Stimulated activated CD4-positive, alpha-beta T cell treated with anti-CD3 and anti-CD28 coated beads, Interleukin-4, amount 100 ng/mL, for 4 hours (primary cell): ENCODE measurements around the gene GUCA2A.
"Not testable (repeated sequence)": the region's sequence is repeated elsewhere in the genome, so short reads cannot be mapped to it uniquely, and the experiment has no call there.

Source experiments
- DNase-seq, 2 experiments: peaks; one replicate each; pipeline ENCODE4 v3.0.0-alpha.2; 2020

The GUCA2A gene, protein sequence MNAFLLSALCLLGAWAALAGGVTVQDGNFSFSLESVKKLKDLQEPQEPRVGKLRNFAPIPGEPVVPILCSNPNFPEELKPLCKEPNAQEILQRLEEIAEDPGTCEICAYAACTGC

DNA sequence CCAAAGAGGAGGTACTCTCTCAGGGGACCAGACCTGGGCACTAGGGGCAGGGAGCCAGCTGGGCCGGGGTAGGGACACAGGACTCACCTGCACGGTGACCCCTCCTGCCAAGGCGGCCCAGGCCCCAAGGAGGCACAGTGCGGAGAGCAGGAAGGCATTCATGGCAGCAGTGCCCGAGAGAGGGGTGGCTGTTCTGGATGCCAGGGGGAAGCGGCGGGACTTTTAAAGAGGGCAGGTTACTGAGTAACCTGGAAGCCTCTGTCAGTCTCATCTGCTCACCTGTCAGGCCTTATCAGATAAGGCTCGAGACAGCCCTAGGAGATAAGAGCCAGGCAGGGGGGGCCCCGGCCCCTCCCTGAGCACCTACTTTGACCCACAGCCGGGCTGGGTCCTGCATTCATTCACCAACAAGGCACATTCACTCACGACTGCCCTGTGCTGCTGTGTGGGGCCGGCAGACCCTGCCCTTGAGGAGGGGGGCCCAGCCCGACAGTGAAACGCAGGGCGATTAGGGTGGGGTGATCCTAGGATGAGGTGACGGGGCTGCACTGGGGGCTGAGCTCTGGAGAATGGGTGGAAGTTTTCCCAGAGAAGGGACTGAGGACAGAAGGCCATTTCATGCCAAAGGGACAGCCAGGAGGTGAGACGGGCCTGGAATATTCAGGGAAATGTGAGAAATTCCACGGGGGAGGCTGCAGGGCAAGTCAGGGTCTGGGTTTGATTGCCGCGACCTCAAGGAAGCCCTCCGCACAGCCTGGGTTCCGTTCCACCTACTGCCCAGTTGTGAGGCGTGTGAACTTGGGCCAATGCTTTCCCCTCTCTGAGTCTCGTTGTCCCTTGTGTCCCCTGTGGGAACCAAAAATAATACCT is at the start of gene GUCA2A:
Gene GUCA2A, minus strand, starts transcription at position 195 of the 870 bp plus-strand sequence. Its CDS starts 33 bp downstream, at position 162.
- no peak for DNase-seq

DNA sequence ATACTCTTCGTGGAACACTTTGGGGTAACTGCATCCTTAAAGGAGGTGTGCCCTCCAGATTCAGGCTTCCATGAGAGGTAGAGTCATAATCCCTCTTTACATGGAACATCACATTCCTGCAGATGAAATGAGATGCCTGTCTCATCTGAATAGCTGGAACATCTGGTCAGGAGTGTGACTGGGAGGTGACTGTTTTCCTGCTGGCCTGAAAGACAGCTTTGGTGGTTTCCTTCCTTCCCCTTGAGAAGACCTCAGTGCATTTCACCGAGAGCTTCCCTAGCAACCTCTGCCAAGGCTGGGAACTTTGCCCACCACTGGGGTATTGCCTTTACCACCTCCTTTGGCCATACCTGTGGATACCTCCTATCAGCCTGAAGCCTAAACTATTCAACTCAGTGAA is 46.7 kb upstream of the GUCA2A start:
- no peak for DNase-seq

DNA sequence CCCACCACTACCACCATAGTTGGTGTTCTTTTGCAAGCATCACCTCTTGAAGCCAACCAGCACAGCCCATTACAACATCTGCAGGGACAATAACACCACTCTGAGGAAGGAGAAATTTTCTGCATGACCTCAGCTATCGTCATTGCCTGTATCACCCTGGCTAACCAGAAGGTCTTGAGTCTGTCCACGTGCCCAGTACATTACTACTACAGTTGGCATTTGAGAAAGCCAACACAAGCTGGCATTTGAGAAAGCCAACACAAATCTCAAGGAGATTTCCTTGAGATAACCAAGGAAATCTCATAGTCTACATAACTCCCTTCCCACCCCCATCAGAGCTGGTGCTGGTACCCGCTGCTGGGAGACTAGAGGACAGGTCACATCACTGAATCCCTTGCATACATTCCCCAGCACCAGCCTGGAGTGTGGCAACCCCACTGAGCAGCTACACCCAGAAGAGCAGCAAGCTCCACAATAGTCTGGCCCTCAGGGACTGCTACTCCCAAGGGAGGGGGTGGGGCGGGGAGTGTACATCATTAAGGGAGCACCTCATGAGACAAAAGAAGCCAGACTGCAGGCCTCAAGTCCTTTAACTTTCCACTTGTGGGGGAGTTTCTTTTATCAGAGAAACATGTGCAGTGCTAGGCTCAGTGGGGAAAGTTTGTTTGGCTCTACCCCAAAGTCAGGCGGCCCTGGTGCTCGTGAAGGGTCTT is 46.0 kb upstream of the GUCA2A start:
- no peak for DNase-seq

DNA sequence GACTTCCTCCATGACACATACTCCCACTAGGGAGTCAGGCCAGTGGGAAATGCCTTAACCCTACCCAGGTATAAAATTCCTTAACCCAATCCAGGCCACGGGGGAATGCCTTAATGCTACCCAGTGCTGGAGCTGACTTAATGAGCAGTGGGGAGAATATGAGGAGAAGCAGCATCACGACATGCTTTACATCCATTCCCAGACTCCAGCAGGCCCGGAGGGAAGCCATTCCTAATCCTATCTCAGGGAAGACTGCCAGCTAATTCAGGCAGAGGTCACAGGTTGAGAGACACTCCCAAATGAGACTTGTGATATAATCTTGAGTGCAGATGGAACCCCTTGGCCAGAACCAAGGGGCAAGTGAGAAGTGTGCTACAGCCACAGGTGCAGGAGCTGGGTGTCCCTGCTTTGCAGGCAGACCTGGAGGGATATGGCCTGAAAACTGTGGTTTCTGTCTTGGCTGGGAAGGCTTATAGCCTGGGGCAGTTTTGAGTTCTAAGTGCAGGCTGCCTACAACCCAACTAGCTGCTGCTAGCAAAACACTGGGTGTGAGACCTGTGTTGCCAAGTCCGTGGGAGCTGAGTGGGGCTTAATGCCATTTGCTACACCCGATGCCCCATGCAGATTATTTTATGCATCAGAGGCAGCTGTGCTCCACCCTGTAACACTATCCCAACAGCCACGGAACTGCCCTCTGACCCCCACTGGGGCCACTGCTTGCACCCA is 45.1 kb upstream of the GUCA2A start:
- no peak for DNase-seq

DNA sequence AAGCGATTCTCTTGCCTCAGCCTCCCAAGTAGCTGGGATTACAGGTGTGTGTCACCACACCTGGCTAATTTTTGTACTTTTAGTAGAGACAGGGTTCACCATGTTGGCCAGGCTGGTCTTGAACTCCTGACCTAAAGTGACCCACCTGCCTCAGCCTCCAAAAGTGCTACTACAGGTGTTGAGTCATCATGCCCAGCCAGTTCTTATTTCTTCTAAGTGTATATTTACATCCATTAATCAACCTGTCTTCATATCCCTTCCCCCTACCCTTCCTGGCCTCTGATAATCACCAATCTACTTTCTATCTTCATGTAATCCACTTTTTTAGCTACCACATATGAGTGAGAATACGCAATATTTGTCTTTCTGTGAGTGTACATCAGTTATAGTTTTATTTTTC is 42.4 kb upstream of the GUCA2A start:
- DNase-seq = not testable (repeated sequence)

DNA sequence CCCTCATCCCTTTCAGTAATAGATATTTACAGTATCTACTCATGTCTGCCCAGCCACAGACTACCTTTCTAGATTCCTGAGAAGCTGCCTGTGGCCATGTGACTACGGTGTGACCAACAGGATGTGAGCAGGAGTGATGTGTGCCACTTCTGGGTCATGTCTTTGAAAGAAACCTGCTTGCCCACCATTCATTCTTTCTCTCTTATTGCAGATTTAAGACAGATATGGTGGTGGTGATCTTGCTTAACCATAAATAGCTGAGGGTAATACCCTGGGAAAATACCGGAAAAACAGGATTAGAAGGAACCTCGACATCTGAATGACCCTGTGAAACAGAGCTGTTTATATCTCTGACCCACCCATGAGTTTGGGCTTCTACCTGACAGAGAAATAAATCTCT is 41.6 kb upstream of the GUCA2A start:
- DNase-seq = no peak

DNA sequence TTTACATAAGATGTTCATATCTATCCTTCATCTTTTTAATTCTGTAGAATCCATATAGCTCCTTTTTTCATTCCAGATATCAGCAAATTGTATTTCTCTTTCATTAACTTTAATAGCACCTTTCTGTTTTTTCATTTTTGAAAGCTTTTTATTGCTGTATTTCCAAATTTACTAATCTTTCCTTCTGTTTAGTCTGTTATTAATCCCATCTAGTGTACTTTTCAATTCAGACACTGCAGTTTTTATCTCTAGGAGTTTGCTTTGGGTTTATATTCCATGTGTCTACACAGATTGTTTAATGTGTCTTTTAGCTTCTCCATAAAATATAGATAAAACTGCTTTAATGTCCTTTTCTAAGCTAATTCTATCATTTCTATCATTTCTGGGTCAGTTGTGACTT is 37.4 kb upstream of the GUCA2A start:
- no peak for DNase-seq

DNA sequence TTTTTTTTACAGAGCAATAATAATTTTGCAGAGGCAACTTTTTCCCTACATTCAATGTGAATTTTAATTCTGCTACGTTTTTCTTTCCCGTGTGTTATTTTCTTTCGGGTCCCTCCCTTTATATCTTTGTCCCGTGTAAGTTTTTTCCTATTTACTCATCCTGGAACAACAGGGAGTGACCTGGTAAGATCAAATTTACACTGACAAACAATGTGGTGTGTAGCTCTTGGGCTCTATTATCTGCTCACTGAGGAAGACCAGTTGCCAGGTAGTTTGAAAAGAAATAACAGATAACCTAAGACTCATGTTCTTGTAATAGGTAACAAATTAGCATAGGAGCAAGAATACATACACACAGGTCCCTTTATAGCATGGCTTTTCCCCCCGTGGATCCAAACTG is 33.7 kb upstream of the GUCA2A start:
- DNase-seq = no peak

DNA sequence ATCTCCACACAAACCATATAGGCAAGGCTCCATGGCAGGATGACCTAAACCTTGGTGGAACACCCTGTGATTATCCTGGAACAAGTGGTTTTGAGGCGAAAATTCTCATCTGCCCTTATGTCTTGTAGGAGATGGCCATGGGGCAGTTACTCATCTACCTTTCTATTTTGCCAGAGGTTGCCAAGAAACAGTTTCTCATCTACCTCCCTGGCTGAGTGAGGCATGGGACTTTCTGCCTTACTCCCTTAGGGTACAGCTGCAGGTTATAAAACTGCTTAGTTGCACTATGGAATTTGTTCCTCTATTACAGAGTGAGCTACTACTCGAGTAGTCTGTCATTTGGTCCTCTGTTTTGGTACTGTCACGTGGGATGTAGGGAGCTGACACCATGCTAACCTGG is 31.3 kb upstream of the GUCA2A start:
- DNase-seq = no peak

DNA sequence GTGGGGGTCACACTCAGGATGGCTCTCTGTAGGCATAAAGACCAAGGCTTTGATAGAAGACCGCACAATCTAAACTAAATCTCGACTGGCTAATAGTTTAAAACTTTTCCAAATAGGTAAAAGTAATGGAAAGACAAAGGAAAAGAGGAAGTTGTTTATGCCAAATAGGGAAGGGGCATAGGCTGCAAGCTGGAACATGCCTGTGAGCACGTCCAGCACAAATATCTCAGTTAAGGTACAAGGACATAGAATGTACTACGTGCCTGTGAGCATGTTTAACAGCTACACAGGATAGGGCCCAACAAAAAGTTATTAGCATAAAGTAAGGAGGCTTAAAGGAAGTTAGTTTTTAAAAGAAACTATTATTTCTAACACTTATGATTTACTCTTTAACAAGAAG is 27.6 kb upstream of the GUCA2A start:
- DNase-seq = no peak

DNA sequence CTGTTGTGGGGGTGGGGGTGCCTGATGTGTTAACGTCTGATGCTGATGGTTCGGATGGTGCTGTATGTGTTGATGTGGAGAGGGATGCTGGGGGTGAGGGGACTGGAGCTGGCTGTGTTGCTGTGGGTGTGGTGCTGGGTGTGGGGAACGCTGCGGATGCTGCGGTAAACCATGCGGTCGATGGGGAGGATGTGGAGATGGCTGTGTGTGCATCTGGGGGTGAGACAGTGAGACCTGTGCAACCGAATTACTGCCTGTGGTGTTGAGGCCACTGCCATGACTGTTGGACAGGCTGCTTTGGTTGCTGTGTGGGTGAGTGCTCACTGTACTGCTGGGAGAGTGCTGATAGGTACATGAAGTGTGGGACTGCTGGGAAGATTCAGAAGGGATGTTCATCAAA is 26.8 kb upstream of the GUCA2A start:
- DNase-seq = no peak

DNA sequence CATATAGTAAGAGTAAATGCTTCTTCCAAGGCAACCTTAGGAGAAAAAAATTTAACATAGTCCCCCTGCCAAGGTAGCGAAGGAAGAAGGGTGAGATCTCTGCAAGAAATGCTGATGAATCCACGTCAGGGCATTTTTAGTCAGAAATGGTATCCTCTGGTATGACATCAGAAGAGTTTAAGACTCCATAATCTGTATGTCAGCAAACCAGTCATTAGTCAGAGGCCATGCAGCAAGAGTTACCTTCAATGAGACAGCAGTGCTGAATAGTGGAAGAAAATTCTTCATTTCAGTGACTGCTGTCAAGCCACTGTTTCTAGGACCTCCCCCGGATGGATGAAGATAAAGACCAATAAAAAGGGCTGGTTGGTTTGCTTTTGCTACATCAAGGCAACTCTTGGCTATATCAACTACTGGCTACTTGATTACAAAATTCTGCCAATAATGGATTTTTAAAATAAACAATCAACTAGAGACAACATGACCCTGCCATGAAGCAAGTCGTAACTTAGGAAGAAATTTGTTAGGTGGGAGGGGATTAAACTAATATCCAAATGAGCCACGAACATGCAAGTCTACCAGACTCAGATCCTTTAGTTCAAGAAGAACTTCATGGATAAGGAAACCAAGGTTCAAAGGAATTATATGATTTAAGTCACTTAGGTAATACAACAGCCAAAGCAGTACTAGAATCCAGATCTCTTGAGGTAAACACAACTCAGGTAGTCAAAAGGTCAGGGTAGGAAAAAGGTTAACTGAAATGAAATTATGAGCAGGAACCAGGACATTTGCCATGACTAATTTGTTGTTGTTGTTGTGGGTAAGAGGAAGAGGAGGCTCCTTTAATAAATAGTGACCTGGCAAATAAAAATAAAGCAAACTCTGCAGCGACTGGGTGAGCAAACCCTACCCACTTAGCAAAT is 25.6 kb upstream of the GUCA2A start:
- no peak for DNase-seq

DNA sequence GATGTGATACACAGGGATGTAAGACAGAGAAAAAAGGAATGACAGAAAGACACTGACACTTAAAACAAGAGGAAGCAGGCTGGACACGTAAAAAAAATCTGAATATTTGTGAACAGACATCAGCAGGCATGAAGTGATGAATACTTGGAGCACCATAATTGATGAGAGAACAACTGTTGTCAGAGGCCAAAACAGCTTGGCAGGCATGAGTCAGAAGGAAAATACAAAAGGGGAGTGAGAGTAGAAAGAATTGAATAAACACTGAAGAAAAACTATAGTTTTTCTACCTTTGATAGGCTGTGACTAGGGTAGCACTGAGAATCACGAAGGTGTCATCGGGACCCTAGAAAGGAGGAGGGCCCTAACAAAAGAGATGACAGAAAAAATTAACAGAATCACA is 21.6 kb upstream of the GUCA2A start:
- no peak for DNase-seq

DNA sequence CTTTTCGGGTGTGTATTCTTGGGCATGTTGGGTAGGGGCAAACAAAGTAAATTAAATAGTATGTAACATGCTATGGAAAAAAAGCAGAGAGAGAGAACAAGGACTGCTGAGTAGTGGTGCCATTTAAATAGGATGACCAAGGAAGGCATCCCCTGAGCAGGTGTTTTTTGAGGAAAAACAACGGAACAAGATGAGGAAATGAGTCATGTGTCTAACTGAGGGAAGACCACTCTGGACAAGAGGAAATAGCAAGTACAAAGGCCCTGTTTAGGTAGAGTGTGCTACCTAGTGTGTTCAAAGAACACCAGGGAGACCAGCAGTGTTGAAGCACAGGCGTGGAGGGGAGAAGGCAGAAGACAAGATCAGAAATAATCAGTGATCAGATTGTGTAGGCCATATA is 20.1 kb upstream of the GUCA2A start:
- no peak for DNase-seq

DNA sequence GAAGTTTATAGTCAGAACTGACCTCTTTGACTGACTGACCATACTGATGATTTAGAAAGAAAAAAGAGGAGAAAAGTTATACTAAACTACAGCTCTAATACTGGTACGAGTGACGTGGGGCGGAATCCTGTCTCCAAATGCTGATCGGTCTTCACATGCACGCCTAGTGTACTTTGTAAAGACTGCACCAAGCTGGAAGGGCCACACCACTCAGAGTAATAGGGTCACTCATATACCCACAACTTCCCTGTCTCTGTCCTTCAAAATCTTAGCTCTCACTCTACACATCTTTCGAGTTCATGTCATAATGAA is 19.4 kb upstream of the GUCA2A start:
- DNase-seq = no peak

DNA sequence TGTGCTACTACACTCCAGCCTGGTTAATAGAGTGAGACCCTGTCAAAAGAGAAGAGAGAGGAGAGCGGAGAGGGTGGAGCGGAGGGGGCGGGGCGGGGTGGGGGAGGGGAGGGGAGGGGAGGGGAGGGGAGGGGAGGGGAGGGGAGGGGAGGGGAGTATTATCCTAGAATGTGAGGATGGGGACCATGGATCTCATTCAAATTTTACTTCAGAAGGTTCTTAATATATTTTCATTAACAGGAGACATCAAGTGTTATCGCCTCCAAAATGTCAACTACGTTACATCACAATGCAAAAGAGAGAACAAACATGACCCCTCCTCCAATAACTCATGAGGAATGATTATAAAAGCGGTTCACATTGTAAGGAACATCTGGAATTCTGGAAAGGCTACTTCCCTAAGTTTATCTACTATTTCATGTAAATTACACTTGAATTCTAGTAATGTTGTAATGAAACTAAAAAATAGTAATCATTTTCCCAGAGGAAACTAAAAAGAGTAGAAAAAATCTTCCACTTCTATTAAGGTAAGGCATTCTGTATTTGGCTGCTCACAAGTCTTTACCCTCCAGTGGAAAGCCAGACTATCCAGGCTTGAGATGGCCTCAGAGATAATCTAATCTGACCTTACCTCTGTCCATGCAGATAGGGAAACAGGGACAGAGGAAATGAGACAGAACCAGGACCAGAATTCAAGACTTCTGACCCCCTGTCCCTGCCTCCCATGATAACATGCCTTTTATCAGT is 18.8 kb upstream of the GUCA2A start:
- no peak for DNase-seq

DNA sequence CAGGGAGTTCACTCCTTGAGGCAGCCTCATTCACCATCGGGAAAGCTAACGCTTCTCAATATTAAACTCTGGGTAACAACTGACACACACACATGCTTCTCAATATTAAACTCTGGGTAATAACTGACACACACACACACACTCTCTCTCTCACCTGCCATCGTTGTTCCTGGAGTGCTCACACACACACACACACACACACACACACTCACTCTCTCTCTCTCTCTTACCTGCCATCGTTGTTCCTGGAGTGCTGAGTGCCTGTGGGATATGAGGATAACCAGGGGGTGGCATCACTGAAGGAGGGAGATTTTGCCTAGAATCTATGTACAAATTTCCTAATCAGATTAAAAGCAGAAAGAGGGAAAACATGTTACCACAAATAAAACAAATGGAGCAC is 17.1 kb upstream of the GUCA2A start:
- DNase-seq = no peak

DNA sequence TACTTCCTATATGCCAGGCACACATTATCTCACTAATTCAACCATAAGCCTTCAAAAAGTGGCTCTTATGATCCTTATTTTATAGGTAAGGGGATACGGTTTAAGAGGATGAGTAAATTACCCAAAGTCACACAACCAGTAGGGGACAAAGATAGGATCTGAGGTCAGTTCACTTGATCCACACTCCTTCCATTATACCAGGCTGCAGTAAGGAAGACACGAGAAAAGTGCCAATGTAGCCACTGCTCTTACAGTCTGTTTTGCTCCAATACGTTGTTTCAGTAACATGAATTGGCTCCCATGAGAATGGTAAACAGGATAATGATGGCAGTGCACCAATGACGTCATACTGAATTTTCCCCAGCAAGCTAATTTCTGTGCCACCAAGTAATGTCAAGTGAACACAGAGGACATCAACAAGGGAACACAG is 15.4 kb upstream of the GUCA2A start:
- no peak for DNase-seq

DNA sequence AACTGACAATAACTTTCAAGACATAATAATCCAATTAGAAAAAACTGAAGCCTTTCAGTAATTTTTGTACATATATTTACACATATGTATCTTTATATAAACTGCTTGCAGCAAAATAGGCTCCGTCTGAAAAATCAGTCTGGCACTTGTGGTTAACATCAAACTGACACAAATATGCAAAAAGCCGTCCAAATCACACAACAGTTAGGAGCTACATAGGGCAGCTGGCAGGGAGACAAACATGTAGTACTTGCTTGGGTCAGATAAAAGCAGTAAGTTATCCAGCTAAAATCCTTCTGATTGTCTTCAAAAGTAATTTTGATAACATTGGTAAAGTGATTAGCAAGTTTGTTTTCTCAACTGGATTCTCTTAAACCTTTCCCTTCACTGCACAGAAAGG is 14.7 kb upstream of the GUCA2A start:
- DNase-seq = no peak

DNA sequence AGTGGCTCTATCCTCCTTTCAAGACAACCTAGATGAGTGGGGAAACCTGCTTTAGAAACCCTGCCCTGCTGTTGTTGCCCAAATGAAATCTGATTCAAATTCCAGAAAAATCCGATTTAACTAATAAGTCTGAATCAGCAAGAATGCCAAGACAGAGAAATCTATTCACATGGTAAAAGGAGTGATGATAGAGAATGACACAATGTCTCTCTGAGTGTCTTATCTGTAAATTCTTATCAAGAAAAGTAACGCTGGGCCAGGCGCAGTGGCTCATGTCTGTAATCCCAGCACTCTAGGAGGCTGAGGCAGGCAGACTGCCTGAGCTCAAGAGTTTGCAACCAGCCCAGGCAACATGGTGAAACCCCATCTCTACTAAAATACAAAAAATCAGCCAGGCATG is 13.7 kb upstream of the GUCA2A start:
- DNase-seq = no peak

DNA sequence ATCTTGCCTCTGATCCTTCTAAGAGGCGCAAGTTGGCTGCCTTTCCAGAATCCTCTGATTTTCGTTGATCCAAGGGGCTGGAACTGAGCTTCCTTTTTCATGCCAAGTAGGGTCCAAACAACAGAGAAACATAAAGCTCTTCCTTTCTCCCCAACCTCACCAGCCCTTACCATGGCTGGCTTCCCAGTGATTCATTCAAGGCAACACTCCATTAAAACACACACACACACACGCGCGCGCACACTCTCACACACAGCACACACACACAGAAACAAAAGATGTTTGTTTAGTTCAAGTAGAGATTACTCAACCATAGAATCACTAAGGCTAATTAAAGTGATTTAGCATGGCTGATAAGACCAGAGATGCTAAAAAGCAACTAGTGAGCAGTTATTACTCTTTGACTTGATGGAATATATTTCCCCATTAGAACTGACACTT is 13.0 kb upstream of the GUCA2A start:
- DNase-seq = no peak
